Activated CD4-positive, alpha-beta T cell treated with anti-CD3 and anti-CD28 coated beads, Interleukin-2, Interleukin-6, amounts not matched to agents 100 ng/mL and 50 ng/mL, durations not matched to agents 16 hours and 8 hours (primary cell): ENCODE measurements around the gene MSL3B.

Experiments used
- DNase-seq: peaks from one replicate; pipeline ENCODE4 v3.0.0-alpha.2; 2020

MSL3B gene

GRCh38 chr2:233816334-233816733 lies 51.9 kb downstream of the MSL3B start:
- no peak for DNase-seq

GRCh38 chr2:233815861-233816260 lies 52.3 kb downstream of the MSL3B start:
- no peak for DNase-seq
